Colonic mucosa (tissue), 4 donors: ENCODE results near the gene ENO2. TPM values are rescaled to one million over a fixed set of nuclear protein-coding genes. Genes with fewer than 3 reads are reported as not detected.
"Not testable (repeated sequence)": the region's sequence is repeated elsewhere in the genome, so short reads cannot be mapped to it uniquely, and the experiment has no call there.

Experiments
- DNase-seq: peaks from one replicate; pipeline ENCODE4 v3.0.0-alpha.2; 2020
- H3K27ac ChIP-seq: fragments of 200-600 bp; one replicate; pipeline ENCODE4 v1.8.0; 2021
- H3K27me3 ChIP-seq: fragments of 200-600 bp; one replicate; pipeline ENCODE4 v1.8.0; 2021
- H3K36me3 ChIP-seq: fragments of 200-600 bp; one replicate; pipeline ENCODE4 v1.8.0; 2021
- H3K4me1 ChIP-seq: fragments of 200-600 bp; one replicate; pipeline ENCODE4 v1.8.0; 2021; ENCODE audit warnings: mild to moderate bottlenecking
- H3K4me3 ChIP-seq: fragments of 200-600 bp; one replicate; pipeline ENCODE4 v1.8.0; 2021
- H3K9ac ChIP-seq, 2 donors: one replicate each; pipeline ENCODE4 v1.7.0; 2013; ENCODE audit warnings: control low read depth in 2 of 2, low read depth in 2 of 2, low read length in 2 of 2
- H3K9me3 ChIP-seq: fragments of 200-600 bp; one replicate; pipeline ENCODE4 v1.8.0; 2021
- CTCF ChIP-seq: fragments of 200-600 bp; IDR thresholded peaks from one replicate; pipeline ENCODE4 v1.8.0; 2022; ENCODE audit warnings: antibody characterized with exemption, mild to moderate bottlenecking
- intact Hi-C: fragments of 100-400 bp; cut with DNase I; formaldehyde crosslinking; loops from one replicate; pipeline ENCODE4 v1.14.1; 2022
- total RNA-seq, 2 donors: library from RNA; stranded (reverse); fragmentation: NEBNext Ultra II Directional in 1 of 2; extraction: Animal tissue kit (Norgen Biotek cat#: 25700) in 1 of 2; gene quantifications; one replicate each; pipeline ENCODE4 v1.2.1, GENCODE V29; 2021
- donor health status: healthy.
- donor health status: DM: no; HTN: no; CAD: no.
- donor health status: DM: no; HTN: no; CAD: no.

The ENO2 gene
- total RNA-seq, 2 donors from 2014 or later, result 7.6 to 15.7 TPM

DNA sequence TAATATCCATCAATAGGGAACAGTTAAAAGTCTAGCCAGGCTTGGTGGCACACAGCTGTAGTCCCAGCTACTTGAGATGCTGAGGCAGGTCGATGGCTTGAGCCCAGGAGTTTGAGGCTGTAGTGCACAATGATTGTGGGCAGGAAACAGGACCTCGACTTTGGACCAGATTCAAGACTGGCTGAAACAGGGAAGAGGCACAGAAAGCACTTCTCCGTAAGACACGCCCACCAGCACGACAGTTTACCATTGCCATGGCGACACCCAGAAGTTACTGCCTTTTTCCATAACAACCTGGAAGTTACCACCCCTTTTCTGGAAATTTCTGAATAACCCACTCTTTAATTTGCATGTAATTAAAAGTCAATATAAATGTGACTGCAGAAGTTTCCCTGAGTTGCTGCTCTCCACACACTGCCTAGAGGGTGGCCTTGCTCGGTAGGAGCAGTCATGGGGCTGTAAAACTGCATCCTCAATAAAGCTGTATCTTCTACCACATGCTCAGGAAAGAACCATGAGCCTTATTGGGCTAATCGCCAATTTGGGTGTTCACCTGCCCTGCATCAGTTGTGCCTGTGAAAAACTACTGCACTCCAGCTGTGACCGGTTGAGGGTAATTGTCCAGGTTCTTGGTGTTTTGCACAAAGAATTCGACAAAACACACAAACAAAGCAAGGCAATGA lies 14.4 kb upstream of the ENO2 start:
- no peaks in the 10 kb centered on the region for H3K9me3 ChIP-seq
- intact Hi-C loops, result no loop called here
- no peaks in the 10 kb centered on the region for H3K27me3 ChIP-seq
- H3K27ac ChIP-seq, result peak overlapping the region; percentile 66
- no peaks in the 10 kb centered on the region for H3K36me3 ChIP-seq
- no peak overlapping the region for H3K4me3 ChIP-seq
- peak overlapping the region; percentile 3 to 40 for H3K9ac ChIP-seq
- no peak for TF ChIP-seq CTCF
- DNase-seq, result peak; percentile 91
- peaks cover 13% of the 10 kb centered on the region for H3K4me1 ChIP-seq

DNA sequence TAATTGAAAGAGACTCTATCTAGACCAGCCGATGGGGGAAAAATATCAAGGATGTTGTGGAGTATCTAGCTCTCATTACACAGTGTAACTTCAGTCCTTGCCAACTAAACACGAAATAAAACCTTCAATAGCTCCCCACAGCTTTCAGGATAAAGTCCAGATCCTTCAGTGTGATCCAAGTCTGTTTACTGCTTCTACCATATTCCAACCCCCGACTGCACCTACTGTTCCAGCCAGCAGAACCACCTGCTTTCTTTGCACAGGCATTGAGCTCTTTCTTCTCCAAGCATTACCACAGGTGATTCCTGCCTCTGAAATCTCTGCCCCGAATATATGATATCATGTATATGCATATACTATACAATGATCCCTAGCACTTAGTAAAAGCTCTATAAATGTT lies 11.9 kb upstream of the ENO2 start:
- Histone ChIP-seq H3K4me3 (no peak overlapping the region), H3K36me3 (no peaks in the 10 kb centered on the region), H3K4me1 (peaks cover 13% of the 10 kb centered on the region), H3K27ac (no peak overlapping the region), H3K9me3 (no peaks in the 10 kb centered on the region), H3K27me3 (no peaks in the 10 kb centered on the region), H3K9ac (no peak overlapping the region)
- TF ChIP-seq CTCF, result no peak
- no peak for DNase-seq
- intact Hi-C loops, result no loop called here

DNA sequence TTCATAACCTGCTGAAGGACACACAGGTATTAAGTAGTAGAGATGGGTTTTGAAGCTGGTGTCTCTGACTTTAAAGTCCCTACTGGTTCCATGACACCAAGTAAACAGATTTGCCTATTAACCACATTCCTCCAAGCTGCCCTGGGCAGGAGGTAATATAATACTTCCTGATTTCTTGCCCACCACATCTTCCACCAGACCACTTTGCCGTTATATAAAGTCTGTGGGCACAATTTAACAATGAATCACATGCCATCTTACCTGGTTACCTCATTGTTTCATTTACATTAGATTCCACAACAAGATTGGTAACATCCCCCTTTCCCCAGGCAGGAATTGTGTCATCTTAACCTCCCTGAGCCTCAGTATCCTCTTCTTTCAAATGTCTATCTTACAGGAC lies 10.7 kb upstream of the ENO2 start:
- H3K27me3 ChIP-seq, result no peaks in the 10 kb centered on the region
- no peaks in the 10 kb centered on the region for H3K9me3 ChIP-seq
- H3K27ac ChIP-seq, result no peak overlapping the region
- H3K9ac ChIP-seq, result no peak overlapping the region
- H3K36me3 ChIP-seq, result no peaks in the 10 kb centered on the region
- peaks cover 13% of the 10 kb centered on the region for H3K4me1 ChIP-seq
- H3K4me3 ChIP-seq, result no peak overlapping the region
- intact Hi-C loops, result no loop called here
- DNase-seq, result no peak
- TF ChIP-seq CTCF, result no peak

- H3K27ac ChIP-seq, result peak within 1 kb of the TSS; percentile 63
- peaks cover 10% of the 10 kb centered on the region for H3K4me1 ChIP-seq
- H3K9me3 ChIP-seq, result no peaks in the 10 kb centered on the region
- intact Hi-C loops, result no loop called here
- no peaks in the 10 kb centered on the region for H3K27me3 ChIP-seq
- no peak for TF ChIP-seq CTCF
- peak within 1 kb of the TSS; percentile 56 for H3K4me3 ChIP-seq
- peak; percentile 99 for DNase-seq
- H3K9ac ChIP-seq, result peak within 1 kb of the TSS; percentile 83 to 94
- no peaks in the 10 kb centered on the region for H3K36me3 ChIP-seq
These were observed 9.8 kb upstream of the ENO2 start, which contains the start of gene LRRC23 for GRCh38 chr12:6904280-6905276. Gene LRRC23, plus strand, starts transcription at chr12:6904822. Its CDS starts 812 bp downstream, at chr12:6905634.

GRCh38 chr12:6905414-6906040 lies 8.9 kb upstream of the ENO2 start:
- Histone ChIP-seq H3K27me3 (no peaks in the 10 kb centered on the region), H3K4me3 (no peak overlapping the region), H3K27ac (no peak overlapping the region), H3K4me1 (peaks cover under 1% of the 10 kb centered on the region), H3K36me3 (no peaks in the 10 kb centered on the region), H3K9ac (peak overlapping the region; percentile 83 to 94), H3K9me3 (no peaks in the 10 kb centered on the region)
- DNase-seq, result no peak
- TF ChIP-seq CTCF, result no peak
- intact Hi-C loops, result no loop called here

- H3K4me3 ChIP-seq, H3K36me3 ChIP-seq, H3K27ac ChIP-seq, intact Hi-C loops, DNase-seq, H3K4me1 ChIP-seq, H3K9me3 ChIP-seq, H3K27me3 ChIP-seq, H3K9ac ChIP-seq: not testable (repeated sequence)
These were observed 6.2 kb upstream of the ENO2 start for GRCh38 chr12:6908141-6908540.
